A549 (cell line): ENCODE data around the gene SCYL1. TPM values are rescaled to one million over a fixed set of nuclear protein-coding genes. Genes with fewer than 3 reads are reported as not detected.
A peak's percentile ranks its signal among the peaks of the same experiment; 100 is the strongest.

ENCODE experiments used
- ATAC-seq, 2 experiments: fragments of 200-7000 bp in 1 of 2; fragments of >200 bp in 1 of 2; cut with Nextera tagmentation in 1 of 2; cut with Tn5 transposase in 1 of 2; 3 replicates each; pipeline versions ENCODE4 v1.8.0 to v1.9.1; 2018 to 2020; ENCODE audit warnings: mild to moderate bottlenecking in 1 of 2, moderate library complexity in 1 of 2
- CTCF ChIA-PET: fragments of 300-600 bp; sonication (Branson Sonifier 250); formaldehyde crosslinking; extraction: SDS; loops from one replicate; lab custom pipeline; 2021; ENCODE audit warnings: antibody characterized with exemption, inconsistent platforms; lab: Yijun Ruan, JAX
- POLR2A ChIA-PET: fragments of 350-600 bp; formaldehyde crosslinking; extraction: SDS; loops from one replicate; lab custom pipeline; 2021; ENCODE audit warnings: antibody characterized with exemption, inconsistent platforms; lab: Yijun Ruan, JAX
- DNase-seq, 2 experiments: peaks; one replicate each; pipeline versions ENCODE4 v3.0.0 to v3.0.0-alpha.2; 2011 to 2016; ENCODE audit warnings: low read depth in 1 of 2, low spot score in 1 of 2
- FAIRE-seq: peaks from 2 replicates; lab custom pipeline; 2011; peaks lifted over from hg19 to GRCh38; lab: Jason Lieb, UNC
- H3K27ac ChIP-seq, 2 experiments: fragments of >200 bp; sonication (Bioruptor Twin); formaldehyde crosslinking; 3 replicates each; pipeline ENCODE4 v1.5.1; 2016 to 2017
- H3K4me1 ChIP-seq: fragments of >200 bp; sonication (Bioruptor Twin); formaldehyde crosslinking; 3 replicates; pipeline ENCODE4 v1.6.1; 2016
- H3K4me2 ChIP-seq: fragments of >200 bp; sonication (Bioruptor Twin); formaldehyde crosslinking; 3 replicates; pipeline ENCODE4 v1.6.1; 2016
- H3K4me3 ChIP-seq: fragments of >200 bp; sonication (Bioruptor Twin); formaldehyde crosslinking; 3 replicates; pipeline ENCODE4 v1.5.1; 2016
- H3K9me3 ChIP-seq: fragments of >200 bp; sonication (Bioruptor Twin); formaldehyde crosslinking; 3 replicates; pipeline ENCODE4 v1.6.1; 2016
- CHD2 ChIP-seq: fragments of 150-350 bp; IDR thresholded peaks from 2 replicates; pipeline ENCODE4 v1.6.1; 2014; ENCODE audit warnings: low read length; ENCODE audit not compliant: partially characterized antibody
- CHD4 ChIP-seq: fragments of 200-600 bp; sonication (generic); IDR thresholded peaks from 2 replicates; pipeline ENCODE4 v1.6.1; 2016; ENCODE audit warnings: antibody characterized with exemption, mild to moderate bottlenecking, borderline replicate concordance
- FOXS1 ChIP-seq: fragments of 250-450 bp; sonication (Bioruptor Pico); IDR thresholded peaks from 2 replicates; pipeline ENCODE4 v1.5.0; 2020; ENCODE audit warnings: mild to moderate bottlenecking, moderate library complexity
- GATA3 ChIP-seq: IDR thresholded peaks from 2 replicates; pipeline ENCODE4 v1.6.1; 2012; ENCODE audit warnings: borderline replicate concordance
- JUN ChIP-seq, 2 experiments: fragments of >200 bp; sonication (Bioruptor Twin); formaldehyde crosslinking; IDR thresholded peaks; 2 replicates in 1 of 2; 3 replicates in 1 of 2; pipeline ENCODE4 v1.6.1; 2016 to 2017
- KDM5A ChIP-seq: fragments of 200-600 bp; sonication (generic); IDR thresholded peaks from 2 replicates; pipeline ENCODE4 v1.6.1; 2016; ENCODE audit warnings: antibody characterized with exemption, mild to moderate bottlenecking
- PBX3 ChIP-seq: IDR thresholded peaks from 2 replicates; pipeline ENCODE4 v1.6.1; 2012
- RAD21 ChIP-seq, 2 experiments: fragments of >200 bp in 1 of 2; sonication (Bioruptor Twin) in 1 of 2; formaldehyde crosslinking in 1 of 2; IDR thresholded peaks in 1 of 2; conservative IDR thresholded peaks in 1 of 2; 2 replicates in 1 of 2; 3 replicates in 1 of 2; pipeline ENCODE4 v1.6.1; 2012 to 2018; ENCODE audit warnings: inconsistent platforms in 1 of 2
- RFX5 ChIP-seq: fragments of 450-650 bp; IDR thresholded peaks from 2 replicates; pipeline ENCODE4 v1.7.1; 2014; ENCODE audit warnings: antibody characterized with exemption, mild to moderate bottlenecking, moderate library complexity
- RNF2 ChIP-seq: fragments of 200-600 bp; sonication (generic); IDR thresholded peaks from 2 replicates; pipeline ENCODE4 v1.6.1; 2016; ENCODE audit warnings: low read depth, mild to moderate bottlenecking, antibody characterized with exemption, moderate library complexity, borderline replicate concordance
- TFCP2L1 ChIP-seq: fragments of 250-450 bp; sonication (Bioruptor Pico); IDR thresholded peaks from 2 replicates; pipeline ENCODE4 v1.5.0; 2021; ENCODE audit warnings: mild to moderate bottlenecking
- USF2 ChIP-seq: fragments of 450-650 bp; IDR thresholded peaks from 2 replicates; pipeline ENCODE4 v1.6.1; 2014; ENCODE audit warnings: antibody characterized with exemption
- ZFP36 ChIP-seq: fragments of 450-650 bp; IDR thresholded peaks from 2 replicates; pipeline ENCODE4 v1.6.1; 2014; ENCODE audit warnings: borderline replicate concordance; ENCODE audit not compliant: partially characterized antibody
- WGBS: methylation state at CpG from one replicate; pipeline ENCODE4 v1.1.6; 2017; ENCODE audit errors: missing lambda C conversion rate; 5-methylcytosine and 5-hydroxymethylcytosine counted together
- polyA plus RNA-seq, 4 experiments: library from polyadenylated mRNA; depleted of rRNA in 3 of 4; stranded (reverse); fragments of >200 nt; fragmentation: RNase III in 1 of 4; extraction: RNeasy Plus Mini Kit Qiagen cat#74134 plus additional on column Dnase treatment in 1 of 4; gene quantifications; 2 replicates in 3 of 4; 3 replicates in 1 of 4; pipeline ENCODE4 v1.2.3, GENCODE V29; 2011 to 2017

SCYL1 gene
- polyA plus RNA-seq, 2 of the 4 experiments (the other 2 are of a cell fraction), result 30.8 to 46.8 TPM

GRCh38 chr11:65529475-65530156 is 4.7 kb downstream of the SCYL1 start:
- no peak for DNase-seq
- WGBS, result 82% methylated on average over 6 of the region's 10 CpGs
- TF ChIP-seq FOXS1 (CRISPR knock-in tag) (no peak), ZFP36 (peak; percentile 85)
- TF ChIP-seq, all 56 proteins: peak for 1
- Histone ChIP-seq H3K9me3 (no peaks in the 10 kb centered on the region), H3K4me3 (no peak overlapping the region), H3K4me1 (peaks cover 10% of the 10 kb centered on the region), H3K27ac (no peak overlapping the region), H3K4me2 (no peak overlapping the region)
- FAIRE-seq (no peak), ATAC-seq (no peak)
- CTCF ChIA-PET, result interaction anchor here (0.8 to 4.7 kb wide), 11 partner anchors 11 to 256 kb away, joined by 3 to 66 read pairs (median 5); no protein-coding TSS in a partner anchor
- POLR2A ChIA-PET, result no interaction called here

- FAIRE-seq, result no peak
- CTCF ChIA-PET, result interaction anchor here (1.1 to 4.7 kb wide), 12 partner anchors 10 to 256 kb away, joined by 3 to 66 read pairs (median 6); partner anchors contain the start of gene FAM89B
- WGBS, result 86% methylated on average over 5 of the region's 5 CpGs
These were observed 5.2 kb downstream of the SCYL1 start for GRCh38 chr11:65530157-65530496.

GRCh38 chr11:65532388-65533064 is 7.6 kb downstream of the SCYL1 start:
- no peak for DNase-seq
- no peak overlapping the region for H3K4me2 ChIP-seq
- no peak for TF ChIP-seq KDM5A
- TF ChIP-seq CHD2, result no peak
- TF ChIP-seq GATA3, result no peak
- TF ChIP-seq, all 56 proteins: peak for 0
- CTCF ChIA-PET, result interaction anchor here (0.9 to 4.7 kb wide), 6 partner anchors 8 to 61 kb away, joined by 3 to 66 read pairs (median 6); partner anchors contain the start of gene ZNRD2
- ATAC-seq, result no peak
- WGBS, result 92% methylated on average over 11 of the region's 15 CpGs
- Histone ChIP-seq H3K4me1 (no peaks in the 10 kb centered on the region), H3K4me3 (no peak overlapping the region), H3K27ac (no peak overlapping the region), H3K9me3 (no peaks in the 10 kb centered on the region)
- FAIRE-seq, result no peak
- POLR2A ChIA-PET, result no interaction called here

More at GRCh38 chr11:65530157-65530496, 5.2 kb downstream of the SCYL1 start:
- TF ChIP-seq RAD21 (conservative IDR thresholded peaks at IDR 0.05 in 1 of 2, IDR thresholded peaks at IDR 0.05 in 1 of 2) (peak in 1 of 2 experiments; percentile 31; a peak in 2 of 5 replicates), TFCP2L1 (CRISPR knock-in tag) (no peak)
- DNase-seq, result peak in 1 of 2 experiments; percentile 58
- Histone ChIP-seq H3K9me3 (no peaks in the 10 kb centered on the region), H3K4me1 (peaks cover 10% of the 10 kb centered on the region), H3K4me3 (no peak overlapping the region), H3K4me2 (no peak overlapping the region), H3K27ac (no peak overlapping the region)
- POLR2A ChIA-PET, result no interaction called here
- ATAC-seq, result peak; percentile 67 to 79

GRCh38 chr11:65535102-65535501 is 10.2 kb downstream of the SCYL1 start:
- 94% methylated on average over 9 of the region's 9 CpGs for WGBS
- Histone ChIP-seq H3K4me1 (peaks cover 2% of the 10 kb centered on the region; the same call in 1 of the 3 replicates), H3K9me3 (no peaks in the 10 kb centered on the region), H3K4me3 (no peak overlapping the region), H3K27ac (no peak overlapping the region), H3K4me2 (no peak overlapping the region)
- ChIA-PET CTCF (interaction anchor here (2.6 to 15.3 kb wide), 3 partner anchors 17 to 59 kb away, joined by 11 to 393 read pairs (median 14); partner anchors contain the start of genes FAM89B, LTBP3 and ZNRD2), POLR2A (interaction anchor here (1.0 kb wide), 1 partner anchor 27 kb away, joined by 3 read pairs; no protein-coding TSS in a partner anchor)
- no peak for DNase-seq
- no peak for FAIRE-seq
- TF ChIP-seq KDM5A, result no peak
- 0 out of 5 replicates have a peak, but pooled peaks of 1 of the 2 experiments have one; percentile 15 for TF ChIP-seq JUN (IDR thresholded peaks at IDR 0.05)
- peak in 1 of 2 experiments; percentile 3; a peak in 3 of 6 replicates for ATAC-seq

- ChIA-PET CTCF (interaction anchor here (0.5 to 15.3 kb wide), 8 partner anchors 10 to 1092 kb away, joined by 3 to 393 read pairs (median 4); partner anchors contain the start of genes FAM89B, LTBP3 and ZNRD2), POLR2A (interaction anchor here (0.6 to 1.3 kb wide), 3 partner anchors 10 to 58 kb away, joined by 3 read pairs; no protein-coding TSS in a partner anchor)
- no peak for FAIRE-seq
- no peak overlapping the region for H3K27ac ChIP-seq
- H3K4me1 ChIP-seq, result peaks cover 10% of the 10 kb centered on the region
- H3K4me2 ChIP-seq, result no peak overlapping the region
- DNase-seq, result no peak
- TF ChIP-seq ZFP36, result no peak
- no peak for TF ChIP-seq FOXS1 (CRISPR knock-in tag)
- TF ChIP-seq USF2, result no peak
- no peak for TF ChIP-seq RNF2
- peak in 1 of 2 experiments; percentile 31; a peak in 1 of 5 replicates for TF ChIP-seq JUN (IDR thresholded peaks at IDR 0.05)
- TF ChIP-seq PBX3, result 0 out of 2 replicates have a peak, but pooled peaks have one; percentile 13
- no peak for TF ChIP-seq RFX5
- TF ChIP-seq CHD4, result no peak
- WGBS, result 88% methylated on average over 11 of the region's 12 CpGs
- ATAC-seq, result no peak
- no peaks in the 10 kb centered on the region for H3K9me3 ChIP-seq
- H3K4me3 ChIP-seq, result no peak overlapping the region
These were observed 11.8 kb downstream of the SCYL1 start for GRCh38 chr11:65536412-65537295.
